Embryonic facial prominence (tissue), 1 donor: ENCODE measurements around the gene LYSMD2.
A peak's percentile ranks its signal among the peaks of the same experiment; 100 is the strongest.
"Not testable (repeated sequence)": the region's sequence is repeated elsewhere in the genome, so short reads cannot be mapped to it uniquely, and the experiment has no call there.

Experiments used
- DNase-seq: peaks from one replicate; pipeline ENCODE4 v3.0.0-alpha.2; 2016; ENCODE audit errors: extremely low spot score

LYSMD2 gene

GRCh38 chr15:51737522-51738305 lies at the start of gene LYSMD2:
LYSMD2 (minus strand) TSS chr15:51737655; CDS start chr15:51737622, 33 bp downstream.
- no peak for DNase-seq

DNA sequence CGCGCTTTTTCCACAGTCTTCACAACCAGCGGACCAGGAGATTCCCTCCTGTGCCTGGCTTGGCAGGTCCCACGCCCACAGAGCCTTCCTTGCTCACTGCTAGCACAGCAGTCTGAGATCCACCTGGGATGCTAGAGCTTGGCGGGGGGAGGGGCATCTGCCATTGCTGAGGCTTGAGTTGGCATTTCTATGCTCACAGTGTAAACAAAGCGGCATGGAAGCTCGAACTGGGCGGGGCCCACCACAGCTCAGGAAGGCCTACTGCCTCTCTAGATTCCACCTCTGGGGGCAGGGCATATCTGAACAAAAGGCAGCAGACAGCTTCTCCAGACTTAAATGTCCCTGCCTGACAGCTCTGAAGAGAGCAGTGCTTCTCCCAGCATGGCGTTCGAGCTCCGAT lies 49.7 kb upstream of the LYSMD2 start:
- DNase-seq: not testable (repeated sequence)

GRCh38 chr15:51783967-51784366 lies 46.5 kb upstream of the LYSMD2 start:
- no peak for DNase-seq

- no peak for DNase-seq
These were observed 45.0 kb upstream of the LYSMD2 start for GRCh38 chr15:51782357-51782896.

GRCh38 chr15:51781506-51781905 lies 44.1 kb upstream of the LYSMD2 start:
- no peak for DNase-seq

- no peak for DNase-seq
These were observed 43.2 kb upstream of the LYSMD2 start for GRCh38 chr15:51780636-51781035.

- peak; percentile 64 for DNase-seq
These were observed 39.6 kb upstream of the LYSMD2 start for GRCh38 chr15:51776952-51777569.

DNA sequence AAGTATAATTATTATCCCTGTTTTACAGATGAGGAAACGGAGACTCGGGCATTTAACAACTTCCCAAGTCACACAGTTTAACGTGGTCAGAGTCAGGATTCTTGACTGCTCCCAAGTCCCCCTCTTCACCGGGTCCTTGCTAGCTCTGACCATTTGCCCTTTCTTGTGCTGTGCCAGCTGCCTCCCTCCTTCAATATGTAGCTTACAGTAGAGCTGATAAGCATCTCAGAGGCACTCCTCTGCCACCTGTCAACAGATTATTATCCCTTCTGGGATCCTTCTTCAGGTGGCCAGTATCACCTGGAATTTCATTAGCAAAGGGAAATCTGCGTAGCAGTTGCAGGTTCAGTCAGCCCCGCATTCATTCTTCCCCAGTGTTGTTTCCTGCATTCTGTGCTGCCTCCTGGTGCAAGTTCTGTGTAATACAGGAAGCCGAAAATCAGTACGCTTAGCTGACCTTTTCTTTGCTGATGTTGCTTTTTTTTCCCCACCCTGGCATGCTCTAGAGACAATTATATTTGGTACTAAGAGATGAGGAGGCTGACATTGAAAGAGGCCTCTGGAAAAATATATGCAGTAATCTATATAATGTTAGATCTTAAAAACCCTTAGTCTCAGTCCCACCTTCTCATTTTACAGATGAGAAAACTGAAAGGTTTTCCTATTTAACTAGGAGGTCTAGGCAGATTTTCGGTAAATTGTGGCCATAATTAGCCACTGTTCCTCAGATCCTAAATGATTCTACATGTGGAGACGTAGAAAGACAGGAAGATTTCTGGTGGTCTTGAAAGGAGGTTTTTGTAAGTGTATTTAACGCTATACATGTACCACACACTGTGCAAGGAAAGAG lies 38.7 kb upstream of the LYSMD2 start:
- no peak for DNase-seq

- no peak for DNase-seq
These were observed 37.5 kb upstream of the LYSMD2 start for GRCh38 chr15:51774916-51775315.

GRCh38 chr15:51771773-51772172 lies 34.3 kb upstream of the LYSMD2 start:
- no peak for DNase-seq

DNA sequence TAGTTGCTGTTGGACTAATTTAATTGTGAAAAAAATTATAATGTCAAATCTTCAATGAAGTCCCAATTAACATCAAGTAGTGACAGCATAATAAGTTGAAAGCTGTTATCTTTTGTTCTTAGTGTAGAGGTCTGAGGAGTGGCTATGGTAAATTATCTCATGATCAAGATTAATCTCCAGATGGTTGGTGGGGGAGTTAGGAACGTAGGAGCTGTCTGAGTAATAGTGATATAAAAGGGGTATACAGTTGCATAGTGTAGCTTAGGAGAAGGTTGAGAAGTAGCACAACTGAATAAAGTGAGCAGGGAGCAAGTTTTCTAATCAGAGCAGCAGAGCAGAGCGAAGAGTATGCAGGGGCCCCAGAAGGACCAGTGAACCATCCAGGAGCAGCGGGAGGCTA lies 33.4 kb upstream of the LYSMD2 start:
- DNase-seq: no peak

- DNase-seq: no peak
These were observed 30.6 kb upstream of the LYSMD2 start for GRCh38 chr15:51768018-51768417.

GRCh38 chr15:51766341-51766740 lies 28.9 kb upstream of the LYSMD2 start:
- DNase-seq: no peak

DNA sequence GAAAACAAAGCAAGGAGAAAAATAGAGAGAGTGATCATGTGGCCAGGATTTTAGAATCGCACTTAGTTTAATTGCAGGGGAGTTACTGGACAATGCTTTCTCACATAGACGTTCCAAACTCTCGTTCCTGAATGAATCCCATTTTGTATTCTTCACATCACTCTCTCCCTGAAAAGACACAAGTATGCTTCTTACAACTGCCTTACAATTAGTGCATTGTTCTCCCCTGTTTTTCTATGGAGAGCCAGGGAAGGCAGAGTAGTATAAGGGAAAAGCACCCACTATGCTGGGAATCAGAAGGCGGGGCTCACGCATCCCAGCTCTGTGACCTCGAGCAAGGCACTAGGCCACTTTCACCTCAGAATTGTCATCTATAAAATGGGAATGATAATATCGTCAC lies 28.3 kb upstream of the LYSMD2 start:
- no peak for DNase-seq

- DNase-seq: no peak
These were observed 23.4 kb upstream of the LYSMD2 start for GRCh38 chr15:51760805-51761204.

- no peak for DNase-seq
These were observed 22.2 kb upstream of the LYSMD2 start for GRCh38 chr15:51759557-51760070.

DNA sequence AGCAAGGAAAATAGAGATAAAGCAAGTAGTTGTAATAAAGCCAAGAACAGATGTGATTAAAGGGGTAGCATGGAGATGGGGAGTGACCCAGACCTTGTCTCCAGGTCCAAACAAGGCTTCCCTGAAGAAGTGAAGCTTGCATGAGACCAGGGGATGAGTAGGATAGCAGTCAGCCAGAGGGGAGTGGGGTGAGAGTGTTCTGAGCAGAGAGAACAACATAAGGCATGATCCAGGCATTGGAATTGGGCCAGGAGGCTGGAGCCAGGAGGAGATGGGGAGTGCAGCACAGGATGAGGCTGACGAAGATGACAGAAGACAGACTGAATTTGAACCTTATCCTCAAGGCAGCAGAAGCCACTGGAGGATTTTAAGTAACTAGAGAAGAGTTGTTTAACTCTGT lies 21.2 kb upstream of the LYSMD2 start:
- DNase-seq: no peak

DNA sequence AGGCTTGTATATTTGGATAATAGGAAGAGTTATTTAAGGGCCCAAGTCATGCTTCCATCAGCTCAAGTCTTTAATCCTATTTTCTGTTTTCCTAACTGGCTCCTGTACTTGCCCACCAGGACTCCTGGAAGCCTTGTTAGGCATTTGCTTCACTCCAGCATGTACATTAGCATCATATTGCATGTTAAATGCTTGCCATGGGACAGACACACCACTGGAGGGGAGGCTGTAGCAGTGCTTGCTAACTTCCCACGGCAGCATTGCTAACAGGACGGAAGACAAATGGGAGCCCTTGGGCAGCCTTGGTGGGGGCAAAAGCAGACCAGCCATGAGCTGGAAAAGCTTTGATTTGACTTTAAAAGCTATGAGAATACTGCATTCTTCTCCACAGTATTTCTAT lies 20.0 kb upstream of the LYSMD2 start:
- DNase-seq: no peak

DNA sequence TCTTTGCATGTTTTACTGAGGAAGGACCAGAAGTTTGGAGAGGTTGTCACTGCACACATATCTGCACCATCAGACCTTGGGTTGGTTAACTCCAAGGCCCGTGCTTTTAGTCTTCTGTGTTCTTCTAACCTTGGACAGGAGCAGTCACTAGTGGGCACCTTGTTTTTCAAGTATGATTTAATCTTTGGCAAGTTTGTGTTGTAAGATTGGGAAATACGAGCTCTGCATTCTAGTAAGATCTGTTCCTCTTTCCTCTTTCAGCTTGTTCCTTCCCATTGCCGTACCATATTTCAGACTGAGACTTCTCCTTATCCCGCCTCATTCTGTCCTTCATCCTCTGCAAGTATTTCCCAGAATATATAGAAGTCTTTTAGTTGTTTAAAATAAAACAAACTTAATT lies 19.0 kb upstream of the LYSMD2 start:
- no peak for DNase-seq

DNA sequence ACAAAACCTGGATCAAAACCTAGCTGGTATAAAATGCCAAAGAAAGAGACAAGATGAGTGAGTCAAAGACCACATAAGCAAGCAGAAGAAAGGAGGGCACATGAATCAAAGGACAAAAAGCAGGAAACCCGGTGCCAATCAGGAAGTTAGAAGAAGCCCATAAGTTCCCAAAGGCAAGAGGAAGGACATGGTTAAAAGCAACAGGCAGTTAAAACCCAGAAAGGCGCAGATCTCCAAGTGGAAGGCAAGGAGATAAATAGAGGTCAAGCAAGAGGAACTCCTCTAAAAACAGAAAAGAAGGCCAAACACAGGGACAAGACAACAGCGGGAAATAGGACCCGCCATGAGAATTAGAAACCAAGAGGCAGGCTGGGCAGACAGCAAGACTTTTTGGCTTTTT lies 18.3 kb upstream of the LYSMD2 start:
- DNase-seq: no peak

DNA sequence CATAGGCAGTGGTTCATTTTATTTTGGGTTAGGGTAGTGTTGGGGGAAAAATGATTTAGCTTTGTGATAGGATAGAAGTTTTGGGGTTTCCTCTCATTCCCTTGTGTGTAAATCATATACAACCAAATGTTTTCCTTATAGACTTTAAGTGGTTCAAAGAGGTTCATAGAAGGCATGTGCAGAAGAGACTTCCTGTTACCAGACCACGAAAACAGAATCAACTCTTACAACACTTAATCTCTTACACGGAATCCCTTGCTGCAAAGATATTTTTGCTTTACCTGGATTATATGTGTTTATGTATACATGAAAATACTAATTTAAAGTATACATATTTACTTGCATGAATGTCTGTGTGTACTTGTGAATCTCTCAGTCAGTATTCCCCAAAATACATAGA lies 16.8 kb upstream of the LYSMD2 start:
- DNase-seq: no peak

- no peak for DNase-seq
These were observed 15.4 kb upstream of the LYSMD2 start for GRCh38 chr15:51752888-51753287.
